ENCODE data around the gene RD3L.

DNA sequence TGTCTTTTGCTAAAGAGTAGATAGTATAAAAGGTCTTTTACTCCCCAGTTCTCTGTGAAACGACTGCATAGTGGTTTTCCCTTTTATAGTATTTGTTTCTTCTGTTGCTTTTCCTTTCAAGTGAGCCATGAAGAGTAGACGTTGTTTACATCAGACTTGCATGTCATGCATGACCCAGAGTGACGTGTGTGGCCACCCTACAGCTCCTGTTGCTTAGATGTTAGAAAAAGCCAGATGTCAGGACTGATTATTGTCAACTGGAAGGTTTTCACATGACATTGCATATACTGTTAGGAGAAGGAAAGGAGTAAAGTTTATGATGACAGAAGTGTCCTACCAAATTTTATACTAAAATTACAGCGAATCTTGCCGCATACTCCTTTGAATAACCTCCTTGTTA, 1.3 kb upstream of the RD3L start:
- TF ChIP-seq, protein P1, sequence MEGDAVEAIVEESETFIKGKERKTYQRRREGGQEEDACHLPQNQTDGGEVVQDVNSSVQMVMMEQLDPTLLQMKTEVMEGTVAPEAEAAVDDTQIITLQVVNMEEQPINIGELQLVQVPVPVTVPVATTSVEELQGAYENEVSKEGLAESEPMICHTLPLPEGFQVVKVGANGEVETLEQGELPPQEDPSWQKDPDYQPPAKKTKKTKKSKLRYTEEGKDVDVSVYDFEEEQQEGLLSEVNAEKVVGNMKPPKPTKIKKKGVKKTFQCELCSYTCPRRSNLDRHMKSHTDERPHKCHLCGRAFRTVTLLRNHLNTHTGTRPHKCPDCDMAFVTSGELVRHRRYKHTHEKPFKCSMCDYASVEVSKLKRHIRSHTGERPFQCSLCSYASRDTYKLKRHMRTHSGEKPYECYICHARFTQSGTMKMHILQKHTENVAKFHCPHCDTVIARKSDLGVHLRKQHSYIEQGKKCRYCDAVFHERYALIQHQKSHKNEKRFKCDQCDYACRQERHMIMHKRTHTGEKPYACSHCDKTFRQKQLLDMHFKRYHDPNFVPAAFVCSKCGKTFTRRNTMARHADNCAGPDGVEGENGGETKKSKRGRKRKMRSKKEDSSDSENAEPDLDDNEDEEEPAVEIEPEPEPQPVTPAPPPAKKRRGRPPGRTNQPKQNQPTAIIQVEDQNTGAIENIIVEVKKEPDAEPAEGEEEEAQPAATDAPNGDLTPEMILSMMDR (conservative IDR thresholded peaks at IDR 0.05; ENCODE audit: low read depth in 2 of 2) = no peak
- TF ChIP-seq, protein P2, sequence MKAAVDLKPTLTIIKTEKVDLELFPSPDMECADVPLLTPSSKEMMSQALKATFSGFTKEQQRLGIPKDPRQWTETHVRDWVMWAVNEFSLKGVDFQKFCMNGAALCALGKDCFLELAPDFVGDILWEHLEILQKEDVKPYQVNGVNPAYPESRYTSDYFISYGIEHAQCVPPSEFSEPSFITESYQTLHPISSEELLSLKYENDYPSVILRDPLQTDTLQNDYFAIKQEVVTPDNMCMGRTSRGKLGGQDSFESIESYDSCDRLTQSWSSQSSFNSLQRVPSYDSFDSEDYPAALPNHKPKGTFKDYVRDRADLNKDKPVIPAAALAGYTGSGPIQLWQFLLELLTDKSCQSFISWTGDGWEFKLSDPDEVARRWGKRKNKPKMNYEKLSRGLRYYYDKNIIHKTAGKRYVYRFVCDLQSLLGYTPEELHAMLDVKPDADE (IDR thresholded peaks at IDR 0.05) = no peak
- TF ChIP-seq EZH2 (IDR thresholded peaks at IDR 0.05; ENCODE audit: low read depth, unreplicated experiment) = no peak
- no peak for TF ChIP-seq POLR2AphosphoS5 (IDR thresholded peaks at IDR 0.05; ENCODE audit: low read depth)
- TF ChIP-seq, protein P3, sequence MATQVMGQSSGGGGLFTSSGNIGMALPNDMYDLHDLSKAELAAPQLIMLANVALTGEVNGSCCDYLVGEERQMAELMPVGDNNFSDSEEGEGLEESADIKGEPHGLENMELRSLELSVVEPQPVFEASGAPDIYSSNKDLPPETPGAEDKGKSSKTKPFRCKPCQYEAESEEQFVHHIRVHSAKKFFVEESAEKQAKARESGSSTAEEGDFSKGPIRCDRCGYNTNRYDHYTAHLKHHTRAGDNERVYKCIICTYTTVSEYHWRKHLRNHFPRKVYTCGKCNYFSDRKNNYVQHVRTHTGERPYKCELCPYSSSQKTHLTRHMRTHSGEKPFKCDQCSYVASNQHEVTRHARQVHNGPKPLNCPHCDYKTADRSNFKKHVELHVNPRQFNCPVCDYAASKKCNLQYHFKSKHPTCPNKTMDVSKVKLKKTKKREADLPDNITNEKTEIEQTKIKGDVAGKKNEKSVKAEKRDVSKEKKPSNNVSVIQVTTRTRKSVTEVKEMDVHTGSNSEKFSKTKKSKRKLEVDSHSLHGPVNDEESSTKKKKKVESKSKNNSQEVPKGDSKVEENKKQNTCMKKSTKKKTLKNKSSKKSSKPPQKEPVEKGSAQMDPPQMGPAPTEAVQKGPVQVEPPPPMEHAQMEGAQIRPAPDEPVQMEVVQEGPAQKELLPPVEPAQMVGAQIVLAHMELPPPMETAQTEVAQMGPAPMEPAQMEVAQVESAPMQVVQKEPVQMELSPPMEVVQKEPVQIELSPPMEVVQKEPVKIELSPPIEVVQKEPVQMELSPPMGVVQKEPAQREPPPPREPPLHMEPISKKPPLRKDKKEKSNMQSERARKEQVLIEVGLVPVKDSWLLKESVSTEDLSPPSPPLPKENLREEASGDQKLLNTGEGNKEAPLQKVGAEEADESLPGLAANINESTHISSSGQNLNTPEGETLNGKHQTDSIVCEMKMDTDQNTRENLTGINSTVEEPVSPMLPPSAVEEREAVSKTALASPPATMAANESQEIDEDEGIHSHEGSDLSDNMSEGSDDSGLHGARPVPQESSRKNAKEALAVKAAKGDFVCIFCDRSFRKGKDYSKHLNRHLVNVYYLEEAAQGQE (IDR thresholded peaks at IDR 0.05; ENCODE audit: unreplicated experiment) = no peak

Data from GM23338 (cell line).